Right cardiac atrium (tissue), 5 donors: ENCODE data around the gene PC. TPM values are rescaled to one million over a fixed set of nuclear protein-coding genes. Genes with fewer than 3 reads are reported as not detected.

Source experiments
- ATAC-seq, 2 donors: fragments of 200-7000 bp; cut with Tn5 transposase; one replicate each; pipeline versions ENCODE4 v1.8.0 to v1.9.1; 2020; ENCODE audit warnings: moderate library complexity in 2 of 2, mild to moderate bottlenecking in 1 of 2
- DNase-seq, 3 donors: peaks; one replicate each; pipeline ENCODE4 v3.0.0-alpha.2; 2020
- H3K27ac ChIP-seq: one replicate; pipeline ENCODE4 v1.5.1; 2013; ENCODE audit warnings: mild to moderate bottlenecking, low read length, control low read depth, moderate library complexity
- H3K27me3 ChIP-seq: one replicate; pipeline ENCODE4 v1.6.1; 2013; ENCODE audit not compliant: control insufficient read depth, insufficient read depth
- H3K4me1 ChIP-seq: one replicate; pipeline ENCODE4 v1.6.1; 2013; ENCODE audit warnings: low read length; ENCODE audit not compliant: control insufficient read depth, insufficient read depth
- H3K4me3 ChIP-seq: one replicate; pipeline ENCODE4 v1.5.1; 2013; ENCODE audit warnings: low read length, control low read depth
- H3K9me3 ChIP-seq: one replicate; pipeline ENCODE4 v1.6.1; 2013; ENCODE audit warnings: low read length; ENCODE audit not compliant: control insufficient read depth
- WGBS: extraction: QIAGEN DNeasy Blood & Tissue Kit; methylation state at CpG from one replicate; pipeline ENCODE4 v1.1.7; 2013; 5-methylcytosine and 5-hydroxymethylcytosine counted together
- intact Hi-C, 4 donors: fragments of 100-400 bp; cut with DNase I; formaldehyde crosslinking; loops; one replicate each; pipeline versions ENCODE4 v1.11.0 to v1.14.0; 2022 to 2023
- polyA plus RNA-seq: library from polyadenylated mRNA; stranded (reverse); fragments of 200-250 nt; gene quantifications from one replicate; pipeline ENCODE4 v1.2.3, GENCODE V29; 2013
- total RNA-seq, 4 donors: library from RNA; stranded (reverse); fragmentation: NEBNext Ultra II Directional; extraction: Animal tissue kit (Norgen Biotek cat#: 25700); gene quantifications; one replicate each; pipeline ENCODE4 v1.2.1, GENCODE V29; 2021
- donor health status: healthy with polysubstance abuse.
- donor health status: DM: no; HTN: yes; CAD: no.
- donor health status: DM: no; HTN: no; CAD: no.
- donor health status: DM: no; HTN: yes; CAD: no; lungs with severe emphysema.
- donor health status: DM: yes; HTN: yes; CAD: no.

Gene PC
- total and polyA plus RNA-seq, 5 donors: 7.2 to 22.6 (median 9.6) TPM

DNA sequence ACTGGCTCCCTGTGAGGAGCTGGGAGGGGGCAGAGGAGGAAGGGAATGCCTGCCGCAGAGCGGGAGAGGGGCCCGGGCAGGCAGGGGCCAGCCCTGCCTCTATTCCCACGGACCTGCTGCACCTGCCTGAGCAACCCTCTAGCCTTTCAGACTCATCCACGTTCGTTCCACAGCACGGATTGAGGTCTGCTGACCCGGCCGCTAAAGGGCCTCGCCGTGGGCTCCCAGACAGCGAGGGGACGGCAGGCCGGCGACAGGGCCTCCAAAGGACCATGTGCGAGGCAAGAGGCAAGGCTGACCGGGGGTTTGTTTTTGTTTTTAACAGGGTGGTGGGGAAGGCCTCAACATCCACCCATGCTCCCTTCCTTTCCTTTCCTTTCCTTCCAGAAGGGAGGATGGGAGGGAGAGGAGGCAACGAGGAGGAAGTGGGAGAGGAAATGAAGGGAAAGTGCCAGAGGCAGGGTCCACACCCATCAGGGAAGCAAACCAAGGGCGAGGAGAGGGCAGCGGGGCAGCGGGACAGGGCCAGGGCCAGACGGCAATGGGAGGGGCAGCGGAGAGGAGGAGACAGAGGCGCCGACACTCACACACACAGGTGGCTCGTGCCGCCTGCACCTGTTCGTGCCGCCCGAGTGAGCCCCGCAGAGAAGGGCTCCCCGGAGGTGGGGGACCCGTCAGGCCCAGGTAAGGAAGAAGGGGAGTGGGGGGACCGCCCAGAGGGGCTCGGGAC is 93.8 kb downstream of the PC start:
- Histone ChIP-seq H3K27ac (no peak overlapping the region), H3K4me1 (no peaks in the 10 kb centered on the region), H3K4me3 (no peak overlapping the region), H3K9me3 (no peaks in the 10 kb centered on the region), H3K27me3 (no peaks in the 10 kb centered on the region)
- DNase-seq (peak in 1 of 3 donors; percentile 43), ATAC-seq (no peak)
- intact Hi-C loops: no loop called here
- 73% methylated on average over 35 of the region's 35 CpGs for WGBS

DNA sequence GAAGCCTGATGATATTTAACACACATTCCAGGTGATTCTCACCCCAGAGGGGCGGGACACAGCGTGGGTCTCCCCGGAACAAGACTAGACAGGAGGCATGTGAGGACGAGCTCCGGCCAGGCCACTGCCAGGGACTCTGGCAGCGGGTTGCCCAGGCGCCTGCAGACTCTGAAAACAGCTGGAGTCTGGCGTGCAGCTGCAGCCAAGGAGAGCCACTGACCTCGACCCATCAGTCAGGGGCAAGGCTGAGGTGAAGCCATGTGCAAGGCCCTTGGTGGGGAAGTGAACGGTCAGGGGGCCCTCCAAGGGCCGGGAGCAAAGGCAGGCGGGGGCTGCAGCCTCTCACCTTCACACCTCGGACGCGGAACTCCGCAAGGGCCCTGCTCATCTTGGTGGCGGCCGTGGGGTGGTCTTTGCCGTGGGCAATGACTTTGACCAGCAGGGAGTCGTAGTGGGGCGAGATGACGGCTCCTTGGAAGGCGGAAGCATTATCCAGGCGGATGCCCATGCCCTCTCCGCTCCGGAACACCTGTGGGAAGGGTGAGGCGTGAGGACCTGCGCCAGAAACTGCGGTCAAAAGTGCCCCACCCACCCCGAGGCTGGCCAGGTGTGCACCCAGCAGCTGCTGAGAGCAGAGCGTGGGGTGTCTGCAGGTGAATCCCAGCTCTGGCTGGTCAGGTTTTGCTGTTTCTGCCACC is 94.6 kb downstream of the PC start:
- 89% methylated on average over 31 of the region's 31 CpGs for WGBS
- intact Hi-C loops: no loop called here
- ATAC-seq (no peak), DNase-seq (peak in 1 of 3 donors; percentile 50)
- Histone ChIP-seq H3K27ac (no peak overlapping the region), H3K4me3 (no peak overlapping the region), H3K9me3 (no peaks in the 10 kb centered on the region), H3K4me1 (no peaks in the 10 kb centered on the region), H3K27me3 (no peaks in the 10 kb centered on the region)

DNA sequence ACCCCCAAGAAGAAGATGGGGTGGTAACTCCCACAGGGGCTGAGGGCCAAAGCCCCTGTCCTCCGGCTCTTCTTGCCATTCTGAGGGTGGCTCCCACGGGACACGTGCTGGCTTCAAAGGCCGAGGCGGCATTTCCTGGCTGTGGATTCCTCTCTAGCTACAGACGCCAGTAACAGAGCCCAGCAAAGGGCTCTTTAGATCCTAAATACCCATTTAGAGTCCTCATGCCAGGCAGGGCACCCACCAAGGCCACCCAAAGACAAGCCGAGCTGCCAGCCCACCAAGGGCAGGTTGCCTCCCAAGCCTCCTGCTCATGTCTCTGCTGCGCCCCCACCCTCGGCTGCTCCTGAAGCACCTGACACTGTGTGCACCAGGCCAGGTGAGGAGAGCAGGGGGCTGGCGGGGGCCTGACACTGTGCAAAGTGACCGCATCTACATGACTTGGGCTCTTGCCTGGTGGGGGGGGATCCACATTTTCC is 95.6 kb downstream of the PC start:
- Histone ChIP-seq H3K27me3 (no peaks in the 10 kb centered on the region), H3K9me3 (no peaks in the 10 kb centered on the region), H3K4me3 (no peak overlapping the region), H3K4me1 (no peaks in the 10 kb centered on the region), H3K27ac (no peak overlapping the region)
- intact Hi-C loops: no loop called here
- DNase-seq: peak in 1 of 3 donors; percentile 56
- 87% methylated on average over 11 of the region's 11 CpGs for WGBS
- no peak for ATAC-seq

DNA sequence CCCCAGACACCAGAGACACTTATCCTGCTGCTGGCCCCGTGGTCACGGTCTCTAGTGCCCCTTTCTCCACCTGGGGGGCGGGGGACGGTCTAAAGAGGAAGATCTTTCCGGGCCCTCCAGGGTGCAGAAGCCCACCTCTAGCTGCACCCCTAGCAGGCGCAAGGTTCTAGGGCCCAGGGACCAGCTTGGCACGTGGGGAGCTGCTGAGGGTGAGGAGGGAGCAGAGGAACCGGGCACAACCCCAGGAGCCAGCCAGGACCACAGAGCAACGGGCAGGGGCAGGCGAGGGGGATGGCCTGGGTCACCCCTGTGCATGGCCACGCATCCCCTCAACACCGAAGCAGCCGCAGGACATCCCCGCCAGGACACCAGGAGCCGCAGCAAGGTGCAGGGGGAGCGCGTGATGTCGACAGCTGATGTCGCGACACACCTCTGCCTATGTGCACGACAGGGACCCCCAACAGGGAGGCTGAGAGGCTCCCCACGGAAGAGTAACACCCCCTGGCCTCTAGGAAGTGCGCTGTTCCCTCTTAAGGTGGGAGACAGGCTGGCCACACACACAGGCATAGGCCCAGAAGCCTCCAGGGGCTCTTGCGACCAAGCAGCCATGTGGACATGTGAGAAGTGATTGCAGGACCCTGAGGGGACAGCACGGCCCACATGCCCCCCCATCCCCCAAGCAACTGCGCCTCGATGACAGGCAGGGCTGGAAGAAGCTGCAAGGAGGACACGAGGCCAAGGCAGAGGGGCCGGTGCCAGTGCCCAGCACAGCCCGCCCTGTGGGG is 96.2 kb downstream of the PC start:
- WGBS: 88% methylated on average over 30 of the region's 30 CpGs
- Histone ChIP-seq H3K4me3 (no peak overlapping the region), H3K27ac (no peak overlapping the region), H3K4me1 (no peaks in the 10 kb centered on the region), H3K27me3 (no peaks in the 10 kb centered on the region), H3K9me3 (no peaks in the 10 kb centered on the region)
- peak in 1 of 3 donors; percentile 38 for DNase-seq
- intact Hi-C loops: no loop called here
- no peak for ATAC-seq

DNA sequence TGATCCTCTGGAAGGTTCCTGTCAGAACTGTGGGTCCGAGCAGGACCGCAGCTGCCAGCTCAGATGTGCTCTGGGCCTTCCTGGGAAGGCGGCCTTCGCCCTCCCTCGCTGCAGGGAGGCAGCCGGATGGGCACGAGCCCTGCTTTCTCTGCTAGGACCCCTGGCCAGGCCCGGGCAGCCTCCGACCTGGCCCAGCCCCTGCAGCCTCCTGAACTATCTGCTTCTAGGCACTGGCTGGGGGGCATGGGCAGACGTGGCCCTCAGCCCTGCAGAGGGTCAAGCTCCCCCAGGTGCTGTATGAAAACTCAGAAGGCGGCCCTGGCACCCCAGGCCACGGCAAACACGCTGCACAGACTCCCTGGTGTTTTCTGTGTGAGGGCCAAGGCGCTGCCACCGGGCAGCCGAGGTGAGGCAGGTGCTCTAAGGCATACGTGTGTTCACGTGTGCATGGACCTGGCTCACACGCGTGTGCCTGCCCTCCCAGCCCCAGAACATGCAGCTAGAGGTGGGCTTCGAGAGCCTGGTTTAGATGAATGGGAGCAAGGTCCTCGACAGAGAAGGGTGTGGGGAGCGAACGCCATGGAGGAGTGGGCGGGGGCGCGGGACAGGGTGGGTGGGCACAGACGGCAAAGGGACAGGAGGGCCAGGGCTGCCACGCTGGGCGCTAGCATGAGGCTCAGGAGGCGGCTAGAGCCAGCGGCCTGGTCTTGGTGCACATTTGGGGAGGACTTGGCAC is 97.0 kb downstream of the PC start:
- Histone ChIP-seq H3K4me3 (no peak overlapping the region), H3K27me3 (no peaks in the 10 kb centered on the region), H3K27ac (no peak overlapping the region), H3K9me3 (no peaks in the 10 kb centered on the region), H3K4me1 (no peaks in the 10 kb centered on the region)
- peak in 1 of 3 donors; percentile 29 for DNase-seq
- no peak for ATAC-seq
- WGBS: 92% methylated on average over 32 of the region's 32 CpGs
- intact Hi-C loops: no loop called here

DNA sequence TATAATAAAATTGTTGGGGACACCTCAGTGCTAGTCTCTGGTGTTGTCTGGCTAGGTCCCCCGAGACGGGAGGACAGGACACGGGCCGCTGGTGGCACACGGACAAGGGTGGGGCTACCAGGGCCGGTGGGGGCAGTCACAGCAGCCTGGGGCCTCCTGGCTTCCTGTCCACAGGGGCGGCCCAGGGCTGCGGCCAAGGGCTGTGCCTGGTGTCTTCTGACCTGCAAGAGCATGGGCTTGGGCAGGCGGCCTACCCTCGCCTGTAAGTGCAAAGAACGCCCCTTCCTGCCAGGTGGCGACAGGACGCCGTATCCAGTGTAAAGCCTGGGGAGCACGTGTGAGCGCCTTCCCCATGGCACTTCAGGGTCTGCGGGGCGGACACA is 97.7 kb downstream of the PC start:
- no peak overlapping the region for H3K4me3 ChIP-seq
- H3K4me1 ChIP-seq: peaks cover 3% of the 10 kb centered on the region
- DNase-seq: peak in 1 of 3 donors; percentile 58
- no peak for ATAC-seq
- H3K27ac ChIP-seq: no peak overlapping the region
- no peaks in the 10 kb centered on the region for H3K9me3 ChIP-seq
- no peaks in the 10 kb centered on the region for H3K27me3 ChIP-seq
- intact Hi-C loops: no loop called here
- 76% methylated on average over 18 of the region's 18 CpGs for WGBS

DNA sequence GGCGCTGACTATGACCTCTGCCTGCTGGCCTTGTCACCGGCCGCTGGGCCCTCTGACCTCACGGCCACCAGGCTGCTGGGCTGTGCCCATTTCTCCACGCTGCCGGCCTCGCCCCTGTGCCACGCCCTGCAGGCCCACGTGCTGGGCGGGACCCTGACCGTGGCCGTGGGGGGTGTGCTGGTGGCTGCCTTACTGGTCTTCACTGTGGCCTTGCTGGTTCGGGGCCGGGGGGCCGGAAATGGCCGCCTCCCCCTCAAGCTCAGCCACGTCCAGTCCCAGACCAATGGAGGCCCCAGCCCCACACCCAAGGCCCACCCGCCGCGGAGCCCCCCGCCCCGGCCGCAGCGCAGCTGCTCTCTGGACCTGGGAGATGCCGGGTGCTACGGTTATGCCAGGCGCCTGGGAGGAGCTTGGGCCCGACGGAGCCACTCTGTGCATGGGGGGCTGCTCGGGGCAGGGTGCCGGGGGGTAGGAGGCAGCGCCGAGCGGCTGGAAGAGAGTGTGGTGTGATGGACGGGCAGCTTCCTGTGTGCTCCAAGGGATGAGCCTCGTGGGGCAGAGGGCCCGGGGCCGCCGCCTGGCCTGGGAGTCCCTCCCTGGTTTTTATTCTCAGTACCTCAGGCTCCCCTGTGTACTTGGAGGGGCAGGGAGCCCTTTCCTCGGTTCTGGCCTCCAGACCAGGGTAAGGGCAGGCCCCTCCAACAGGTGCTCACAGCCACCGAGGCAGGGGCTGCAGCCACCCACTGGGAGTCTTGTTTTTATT is 98.3 kb downstream of the PC start:
- ATAC-seq (no peak), DNase-seq (peak in 2 of 3 donors; percentile 33 to 60)
- no peaks in the 10 kb centered on the region for H3K27me3 ChIP-seq
- WGBS: 90% methylated on average over 41 of the region's 41 CpGs
- H3K27ac ChIP-seq: no peak overlapping the region
- peaks cover 3% of the 10 kb centered on the region for H3K4me1 ChIP-seq
- no peaks in the 10 kb centered on the region for H3K9me3 ChIP-seq
- intact Hi-C loops: no loop called here
- H3K4me3 ChIP-seq: no peak overlapping the region

DNA sequence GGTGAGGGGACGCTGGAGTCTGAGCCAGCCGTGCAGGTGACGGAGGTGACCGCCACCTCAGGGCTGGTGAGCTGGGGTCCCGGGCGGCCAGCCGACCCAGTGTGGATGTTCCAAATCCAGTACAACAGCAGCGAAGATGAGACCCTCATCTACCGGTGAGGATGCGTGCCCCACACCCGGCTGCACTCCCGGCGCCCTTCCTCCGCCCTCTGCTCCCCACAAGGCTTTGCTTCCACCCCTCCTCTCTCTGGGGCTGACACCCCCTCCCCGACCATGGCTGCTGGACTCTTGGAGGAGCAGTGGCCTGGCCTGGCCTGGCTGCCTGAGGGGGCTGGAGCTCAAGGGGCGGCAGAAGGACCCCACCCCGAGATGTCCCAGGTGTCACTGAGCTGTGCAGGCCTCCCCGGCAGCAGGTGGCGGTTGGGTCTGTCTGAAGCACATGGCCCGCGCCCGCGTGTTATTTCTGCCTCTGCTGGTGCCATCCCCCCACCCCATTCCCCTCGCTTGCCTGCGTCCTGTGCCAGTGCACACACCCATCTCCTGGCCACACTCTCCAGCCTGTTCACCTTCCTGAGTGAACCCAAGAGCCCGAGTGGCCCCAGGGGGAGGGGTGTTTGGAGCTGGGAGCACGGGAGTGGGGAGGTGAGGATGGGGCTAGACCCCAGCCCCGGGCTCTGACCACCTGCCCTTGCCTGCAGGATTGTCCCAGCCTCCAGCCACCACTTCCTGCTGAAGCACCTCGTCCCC is 99.1 kb downstream of the PC start:
- intact Hi-C loops: no loop called here
- no peak overlapping the region for H3K27ac ChIP-seq
- DNase-seq (peak in 2 of 3 donors; percentile 55), ATAC-seq (no peak)
- H3K27me3 ChIP-seq: no peaks in the 10 kb centered on the region
- H3K4me3 ChIP-seq: no peak overlapping the region
- no peaks in the 10 kb centered on the region for H3K9me3 ChIP-seq
- 88% methylated on average over 29 of the region's 29 CpGs for WGBS
- H3K4me1 ChIP-seq: peaks cover 3% of the 10 kb centered on the region

DNA sequence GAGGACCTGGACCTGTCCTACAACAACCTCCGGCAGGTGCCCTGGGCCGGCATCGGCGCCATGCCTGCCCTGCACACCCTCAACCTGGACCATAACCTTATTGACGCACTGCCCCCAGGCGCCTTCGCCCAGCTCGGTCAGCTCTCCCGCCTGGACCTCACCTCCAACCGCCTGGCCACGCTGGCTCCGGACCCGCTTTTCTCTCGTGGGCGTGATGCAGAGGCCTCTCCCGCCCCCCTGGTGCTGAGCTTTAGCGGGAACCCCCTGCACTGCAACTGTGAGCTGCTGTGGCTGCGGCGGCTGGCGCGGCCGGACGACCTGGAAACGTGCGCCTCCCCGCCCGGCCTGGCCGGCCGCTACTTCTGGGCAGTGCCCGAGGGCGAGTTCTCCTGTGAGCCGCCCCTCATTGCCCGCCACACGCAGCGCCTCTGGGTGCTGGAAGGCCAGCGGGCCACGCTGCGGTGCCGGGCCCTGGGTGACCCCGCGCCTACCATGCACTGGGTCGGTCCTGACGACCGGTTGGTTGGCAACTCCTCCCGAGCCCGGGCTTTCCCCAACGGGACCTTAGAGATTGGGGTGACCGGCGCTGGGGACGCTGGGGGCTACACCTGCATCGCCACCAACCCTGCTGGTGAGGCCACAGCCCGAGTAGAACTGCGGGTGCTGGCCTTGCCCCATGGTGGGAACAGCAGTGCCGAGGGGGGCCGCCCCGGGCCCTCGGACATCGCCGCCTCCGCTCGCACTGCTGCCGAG is 99.8 kb downstream of the PC start:
- WGBS: 95% methylated on average over 62 of the region's 62 CpGs
- Histone ChIP-seq H3K27ac (no peak overlapping the region), H3K4me3 (no peak overlapping the region), H3K27me3 (no peaks in the 10 kb centered on the region), H3K9me3 (no peaks in the 10 kb centered on the region), H3K4me1 (peaks cover 3% of the 10 kb centered on the region)
- ATAC-seq (no peak), DNase-seq (peak in 2 of 3 donors; percentile 71 to 72)
- intact Hi-C loops: no loop called here
